Activated CD4-positive, alpha-beta T cell treated with anti-CD3 and anti-CD28 coated beads, Interleukin-2, amount 50 U/mL, for 16 hours (primary cell): ENCODE measurements around the gene SYNRG.

Source experiments
- DNase-seq: peaks from one replicate; pipeline ENCODE4 v3.0.0-alpha.2; 2020

The SYNRG gene

DNA sequence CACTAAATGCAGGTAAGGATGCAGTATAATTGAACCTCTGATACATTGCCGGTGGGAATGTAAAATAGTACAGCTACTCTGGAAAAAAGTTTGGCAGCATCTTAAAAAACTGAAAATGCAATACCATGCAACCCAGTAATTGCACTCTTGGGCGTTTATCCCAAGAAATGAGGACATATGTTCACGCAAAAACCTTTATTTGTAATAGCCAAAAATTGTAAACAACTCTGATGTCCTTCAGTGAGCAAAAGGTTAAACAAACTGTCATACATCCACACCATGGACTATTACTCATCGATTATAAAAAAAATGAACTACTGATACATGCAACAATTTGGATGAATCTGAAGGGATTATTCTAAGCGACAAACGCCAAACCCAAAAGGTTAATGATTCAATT, 16.9 kb downstream of the SYNRG start:
- no peak for DNase-seq

DNA sequence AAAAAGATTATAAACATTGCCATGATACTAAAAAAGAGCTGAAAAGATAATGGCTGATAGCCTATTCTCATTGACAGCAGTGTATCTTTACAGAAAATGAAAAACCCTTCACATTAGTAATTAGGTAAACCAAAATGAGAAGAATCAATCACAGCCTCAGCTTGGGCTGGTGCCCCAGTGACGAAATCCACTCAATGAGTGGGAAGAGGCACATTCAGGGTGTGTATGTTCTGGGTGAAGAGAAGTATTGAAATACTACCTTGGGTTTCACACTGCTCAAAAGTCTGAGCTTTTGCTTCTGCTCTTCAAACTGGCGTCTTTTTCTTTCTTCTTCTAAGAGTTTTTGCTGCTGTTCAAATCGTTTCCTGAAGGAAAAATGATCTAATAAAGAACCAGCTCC, 24.2 kb downstream of the SYNRG start:
- DNase-seq = no peak

DNA sequence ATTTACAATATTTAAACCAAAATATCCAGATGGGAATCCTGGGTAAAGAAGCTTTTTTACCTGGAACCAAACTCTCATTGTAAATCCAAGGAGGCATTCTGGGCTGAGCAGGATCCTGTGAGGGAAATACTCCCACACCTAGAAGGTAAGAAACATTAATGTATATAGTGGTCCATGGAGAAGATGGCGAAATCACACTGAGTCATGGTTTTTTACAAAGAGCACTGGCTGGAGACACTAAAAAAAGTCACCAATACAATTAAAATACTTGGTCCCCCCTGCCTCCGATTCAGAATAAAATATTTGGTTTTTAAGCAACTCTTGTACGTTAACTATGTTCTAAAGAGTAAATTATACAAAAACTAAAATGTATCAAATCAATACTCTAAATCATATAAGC, 32.9 kb downstream of the SYNRG start:
- DNase-seq = no peak

DNA sequence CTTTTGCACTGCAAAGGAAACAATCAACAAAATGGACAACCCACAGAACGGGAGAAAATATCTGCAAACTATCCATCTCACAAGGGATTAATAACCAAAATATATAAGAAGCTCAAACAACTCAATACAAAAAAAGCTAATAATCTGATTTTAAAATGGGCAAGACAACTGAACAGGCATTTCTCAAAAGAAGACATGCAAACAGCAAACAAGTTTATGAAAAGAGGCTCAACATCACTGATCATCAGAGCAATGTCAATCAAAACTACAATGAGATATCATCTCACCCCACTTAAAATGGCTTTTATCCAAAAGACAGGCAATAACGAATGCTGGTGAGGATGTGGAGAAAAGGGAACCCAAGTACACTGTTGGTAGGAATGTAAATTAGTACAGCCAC, 34.8 kb downstream of the SYNRG start:
- DNase-seq = no peak

DNA sequence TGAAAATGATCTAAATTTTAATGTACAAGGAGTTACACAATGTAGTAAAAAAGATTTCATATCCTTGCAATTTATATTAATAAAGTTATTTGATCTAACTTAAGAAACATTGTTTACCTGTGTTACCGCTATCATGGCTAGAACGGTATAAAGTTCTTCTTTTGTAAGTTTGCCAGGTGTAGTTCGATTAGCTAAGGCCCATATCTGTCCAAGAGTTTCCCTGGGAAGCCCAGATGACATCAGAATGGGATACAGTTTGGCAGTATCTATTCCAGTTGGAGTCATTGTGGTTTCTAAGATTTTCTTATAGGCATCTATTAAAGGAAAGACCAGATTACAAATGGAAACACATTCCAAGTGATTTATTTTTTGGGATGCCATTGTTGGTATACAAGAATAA, 37.5 kb downstream of the SYNRG start:
- no peak for DNase-seq

DNA sequence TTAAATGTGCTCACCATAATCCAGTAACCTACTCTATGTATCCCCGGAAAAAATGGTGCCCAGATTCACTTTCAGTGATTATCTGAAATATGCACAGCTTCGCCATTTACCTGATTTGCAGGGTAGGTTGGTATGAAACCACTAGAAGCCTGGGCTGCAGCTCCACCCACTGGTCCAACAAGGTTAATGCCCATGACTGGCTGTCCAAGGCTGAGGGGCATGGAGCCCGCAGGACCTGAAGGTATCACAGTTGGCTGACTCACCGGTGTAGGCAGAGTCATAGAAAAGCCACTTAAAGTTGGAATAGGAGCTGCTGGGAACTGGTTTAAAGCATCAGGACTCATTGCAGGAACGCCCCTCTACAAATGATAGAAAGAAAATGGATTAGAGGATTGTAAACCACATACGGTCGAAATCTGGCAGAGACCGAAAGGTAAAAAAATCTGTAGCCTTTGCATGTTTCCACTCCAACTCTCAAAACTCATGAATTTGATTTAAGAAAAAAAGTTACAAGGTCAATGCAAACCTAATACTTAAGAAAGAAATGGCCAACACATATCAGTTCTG, 38.6 kb downstream of the SYNRG start:
- peak; percentile 30 for DNase-seq

DNA sequence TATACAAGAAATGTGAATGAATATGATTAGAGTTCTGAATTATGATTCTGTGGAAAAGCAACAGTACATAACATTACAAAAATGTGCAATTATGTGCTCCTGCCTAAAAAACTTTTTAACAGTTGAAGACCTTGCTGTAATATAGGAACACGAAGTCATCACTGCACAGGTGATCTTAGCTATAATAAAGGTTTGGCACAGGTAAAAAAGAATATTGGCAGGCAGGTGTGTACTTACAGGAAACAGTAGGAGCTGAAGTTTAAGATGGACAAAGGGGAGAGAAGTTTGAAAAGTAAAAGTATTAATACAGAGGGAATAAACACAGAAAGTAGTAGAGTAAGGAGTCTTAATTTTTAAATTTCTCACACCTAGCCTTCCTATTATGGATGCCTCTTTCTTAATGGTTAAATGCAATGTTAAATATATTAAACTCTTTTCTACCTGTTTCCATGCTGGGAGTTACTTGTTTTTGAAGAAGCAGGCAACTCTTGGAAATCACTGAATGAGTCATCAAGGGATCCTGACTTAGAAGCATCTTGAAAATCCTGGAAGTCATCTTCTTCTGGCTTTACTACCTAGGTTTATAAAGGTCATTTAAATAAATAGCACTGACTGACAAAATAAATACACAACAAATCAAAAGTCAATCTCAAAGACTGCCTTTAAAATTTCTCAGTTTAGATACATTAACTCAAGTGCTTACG, 40.7 kb downstream of the SYNRG start:
- DNase-seq = no peak

DNA sequence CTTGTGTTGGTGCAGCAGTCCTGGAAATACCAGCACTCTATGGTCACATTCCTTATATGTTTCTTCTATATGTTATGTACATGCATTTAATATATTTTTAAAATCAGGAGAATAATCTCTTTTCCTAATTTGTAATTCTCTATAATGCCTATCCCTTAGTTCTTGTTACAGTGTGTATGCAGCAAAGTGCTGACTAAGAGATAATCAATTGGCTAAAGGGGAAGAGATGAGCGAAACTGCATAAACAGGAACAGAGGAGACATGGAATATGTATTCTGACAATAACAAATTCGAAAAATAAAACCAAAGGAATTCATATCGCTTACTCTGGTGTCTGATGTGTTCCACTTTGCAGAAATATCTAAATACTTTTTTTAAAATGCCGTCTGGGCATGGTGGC, 41.7 kb downstream of the SYNRG start:
- no peak for DNase-seq

DNA sequence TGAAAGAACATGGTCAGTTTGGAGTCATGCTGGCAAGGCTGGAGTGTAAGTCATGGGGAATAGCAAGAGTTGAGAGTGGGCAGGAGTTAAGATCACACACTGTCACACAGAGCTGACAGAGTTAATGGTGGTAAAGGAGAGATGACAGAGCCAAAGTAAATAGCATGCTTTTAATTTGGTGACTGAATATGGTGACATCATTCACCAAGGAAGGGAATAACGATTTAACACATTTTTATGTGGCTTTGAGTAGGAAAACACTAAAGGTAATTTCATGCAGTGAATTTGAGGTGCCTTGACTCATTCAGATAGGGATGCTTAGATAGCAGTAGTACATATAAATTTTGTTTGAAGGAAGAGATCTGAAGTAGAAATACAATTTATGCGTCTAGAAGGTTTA, 42.1 kb downstream of the SYNRG start:
- DNase-seq = no peak

DNA sequence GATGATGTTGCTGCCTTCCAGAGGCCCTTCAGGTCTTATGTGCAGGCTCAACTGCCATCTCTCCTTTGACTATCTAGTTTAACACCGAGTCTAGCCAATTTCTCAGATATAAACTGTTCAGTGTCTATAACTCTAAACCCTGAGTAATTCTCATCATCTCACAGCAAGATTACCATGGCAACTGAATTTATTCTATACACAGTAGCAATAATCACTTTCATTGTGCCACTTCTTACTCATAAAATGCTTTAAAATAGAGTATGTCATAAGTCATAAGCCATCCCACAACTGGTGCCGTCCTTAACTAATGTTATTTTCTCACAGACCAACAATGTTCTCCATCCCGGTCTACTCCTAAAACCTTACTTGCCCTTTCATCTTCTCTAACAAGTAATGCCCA, 45.0 kb downstream of the SYNRG start:
- DNase-seq = peak; percentile 1

DNA sequence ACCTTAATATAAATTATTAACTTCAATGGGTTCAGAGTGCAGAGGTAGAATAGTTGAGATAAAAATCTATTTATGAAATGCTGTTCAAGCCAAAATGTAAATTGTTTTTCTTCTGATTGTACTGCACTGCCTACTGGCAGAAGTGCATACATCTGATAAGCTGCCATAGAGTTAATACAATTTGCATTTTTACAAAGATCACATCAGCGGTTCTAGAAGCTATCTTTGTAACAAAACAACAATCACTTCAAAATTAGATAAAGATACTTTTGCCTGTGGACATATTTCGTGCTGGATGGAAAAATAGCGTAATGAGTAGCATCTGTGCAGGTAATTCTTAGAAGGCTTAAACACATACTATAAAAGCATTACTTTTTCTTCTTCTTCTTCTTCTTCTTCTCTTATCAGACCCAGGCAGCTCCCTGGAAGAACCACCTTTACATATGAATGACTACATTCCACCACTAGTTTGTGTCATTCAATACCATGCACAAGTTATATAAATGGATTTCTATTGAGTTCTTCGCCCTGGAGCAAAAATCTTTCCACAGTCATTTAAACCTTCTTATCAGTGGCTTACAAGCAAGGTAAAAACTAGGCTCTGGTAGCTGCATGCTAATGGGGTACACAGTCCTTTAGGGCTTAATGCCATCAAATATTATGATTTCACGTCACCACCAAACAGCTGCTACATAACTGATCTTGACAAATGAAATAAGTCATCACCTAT, 47.0 kb downstream of the SYNRG start:
- no peak for DNase-seq

DNA sequence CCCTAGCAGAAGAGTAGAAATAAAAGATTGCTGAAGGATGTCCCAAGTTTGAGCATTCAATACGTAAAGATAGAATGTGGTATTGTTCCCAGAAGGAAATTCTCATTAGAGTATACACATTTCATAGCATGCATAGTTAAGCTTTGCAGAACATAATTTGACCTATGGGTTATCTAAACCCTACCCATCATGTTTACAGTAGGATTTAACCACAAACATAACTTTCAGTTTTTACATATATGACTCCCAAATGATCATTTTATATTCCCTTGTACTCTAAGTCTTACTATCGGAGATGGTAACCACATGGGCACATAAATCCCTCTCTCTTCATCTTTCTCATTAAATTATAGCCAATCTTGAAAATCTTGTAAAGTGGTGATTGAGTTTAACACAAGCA, 50.9 kb downstream of the SYNRG start:
- no peak for DNase-seq

DNA sequence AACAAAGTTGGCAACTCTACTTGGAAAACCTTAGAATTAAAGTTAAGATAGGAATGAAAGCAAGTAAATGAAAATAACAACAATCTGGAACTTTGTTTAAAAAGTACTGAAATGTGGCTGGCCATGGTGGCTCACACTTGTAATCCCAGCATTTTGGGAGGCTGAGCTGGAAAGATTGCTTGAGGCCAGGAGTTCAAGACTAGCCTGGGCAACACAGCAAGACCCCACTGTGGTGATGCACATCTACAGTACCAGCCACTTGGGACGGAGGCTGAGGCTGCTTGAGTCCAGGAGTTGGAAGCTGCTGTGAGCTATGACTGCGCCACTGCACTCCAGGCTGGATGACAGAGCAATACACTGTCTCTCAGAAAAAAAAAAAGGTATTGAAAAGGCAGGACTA, 51.7 kb downstream of the SYNRG start:
- no peak for DNase-seq

DNA sequence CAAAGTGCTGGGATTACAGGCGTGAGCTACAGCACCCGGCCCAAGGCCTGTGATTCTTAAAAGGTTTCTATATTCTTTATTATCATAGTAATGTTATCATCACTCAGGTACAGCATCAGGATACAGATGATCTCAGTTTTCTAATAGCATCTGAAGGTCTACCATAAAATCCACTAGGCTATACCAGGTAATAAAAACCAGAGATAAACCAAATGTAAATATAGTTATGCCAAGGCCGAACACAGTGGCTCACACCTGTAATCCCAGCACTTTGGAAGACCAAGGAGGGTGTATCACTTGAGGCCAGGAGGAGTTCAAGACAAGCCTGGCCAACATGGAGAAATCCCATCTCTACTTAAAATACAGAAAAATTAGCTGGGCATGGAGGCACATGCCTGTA, 53.8 kb downstream of the SYNRG start:
- DNase-seq = no peak

DNA sequence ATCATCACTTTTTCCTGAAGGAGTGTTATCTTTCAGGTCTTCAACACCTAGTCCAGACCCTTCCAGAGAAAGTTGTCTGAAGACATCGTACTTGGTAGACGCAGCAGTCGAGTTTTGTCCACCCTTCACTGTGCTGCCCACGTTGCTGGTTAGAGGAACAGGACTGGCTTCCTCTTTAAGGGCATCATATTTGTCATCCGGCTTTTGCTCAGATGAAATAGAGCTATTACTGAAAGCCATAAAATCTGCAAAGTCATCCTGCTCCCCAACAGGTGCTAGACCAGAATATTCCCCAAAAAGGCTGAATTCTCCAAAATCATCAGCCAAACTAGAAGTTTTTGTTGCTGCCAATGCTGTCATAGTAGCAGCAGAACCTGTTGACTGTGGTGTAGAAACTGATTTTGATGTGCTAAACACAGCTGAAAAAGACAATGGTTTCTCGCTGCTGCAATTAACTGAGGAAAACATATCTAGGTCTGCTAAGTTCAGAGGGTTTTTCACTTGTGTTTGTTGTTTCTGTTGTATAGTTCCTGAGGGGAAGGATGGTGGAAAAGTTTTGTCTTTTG, 55.7 kb downstream of the SYNRG start:
- no peak for DNase-seq

DNA sequence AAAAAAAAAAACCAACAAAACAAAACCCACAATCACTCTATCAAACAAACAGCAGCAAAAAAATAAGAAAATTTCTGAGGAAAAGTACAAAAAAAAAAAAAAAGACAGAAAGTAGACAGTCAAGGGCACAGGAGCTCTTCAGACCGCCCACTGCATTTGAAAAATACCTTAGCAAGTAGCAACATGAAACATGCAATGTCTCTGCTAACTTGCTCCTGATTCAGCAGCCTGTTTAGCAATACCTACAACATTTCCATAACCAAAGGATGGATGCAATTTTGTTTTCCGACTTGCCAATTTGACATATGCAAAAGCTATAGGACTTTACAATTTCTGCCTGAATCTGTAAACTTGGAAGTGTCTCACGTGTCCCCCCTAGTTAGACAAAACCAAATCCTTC, 57.4 kb downstream of the SYNRG start:
- DNase-seq = no peak

DNA sequence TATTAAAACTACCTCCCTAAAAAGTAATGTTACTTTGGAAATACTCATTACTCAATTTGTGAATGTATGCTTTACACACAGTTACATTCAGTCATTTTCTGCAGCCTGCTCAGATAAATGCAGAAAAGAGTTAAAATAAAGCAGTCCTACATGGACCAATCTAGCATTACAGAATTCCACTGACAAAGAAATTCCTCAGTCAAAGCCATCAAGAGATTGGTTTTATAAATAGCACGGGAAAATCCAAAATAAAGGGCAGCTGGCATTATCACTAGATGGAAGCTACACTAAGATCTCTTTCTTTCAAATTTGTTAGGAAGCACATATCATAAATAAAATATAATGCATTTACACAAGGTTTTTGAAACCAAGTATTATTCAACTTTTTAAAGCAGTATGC, 61.2 kb downstream of the SYNRG start:
- no peak for DNase-seq

DNA sequence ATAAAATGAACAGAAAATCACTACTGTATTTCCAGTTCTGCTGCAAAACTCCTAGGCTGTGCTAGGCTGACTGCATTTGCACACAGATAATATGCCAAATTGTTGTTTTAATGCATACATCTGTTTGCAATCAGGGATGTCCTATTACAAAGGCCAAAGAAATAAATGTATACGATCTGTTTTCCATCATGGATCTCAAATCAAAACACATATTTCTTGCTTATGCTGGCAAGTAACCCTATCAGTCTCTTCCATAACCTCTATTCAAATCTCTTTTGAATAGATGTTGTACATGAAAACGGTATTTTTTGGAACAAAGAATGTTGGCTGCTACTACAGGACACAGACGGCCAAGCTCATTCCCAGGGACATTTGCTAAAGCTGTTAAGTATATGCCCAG, 62.9 kb downstream of the SYNRG start:
- DNase-seq = no peak

DNA sequence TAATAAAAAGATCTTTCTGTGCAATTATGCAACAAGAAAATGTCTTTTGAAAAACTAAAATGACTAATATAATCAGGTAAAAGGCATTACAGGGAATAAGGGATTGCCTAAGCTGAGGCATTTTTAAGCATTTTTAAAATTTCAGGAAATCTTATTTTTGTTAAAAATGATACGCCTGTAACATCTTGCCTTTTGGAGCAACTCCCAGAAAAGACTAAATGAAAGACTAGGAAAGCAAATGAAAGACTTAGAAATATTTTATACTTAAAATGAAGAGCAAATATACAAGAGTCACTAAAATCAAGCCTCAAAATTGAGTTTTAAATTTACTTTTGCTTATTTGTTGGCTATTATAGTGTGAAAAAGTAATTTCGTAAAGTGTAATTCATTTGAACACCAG, 63.7 kb downstream of the SYNRG start:
- DNase-seq = no peak

DNA sequence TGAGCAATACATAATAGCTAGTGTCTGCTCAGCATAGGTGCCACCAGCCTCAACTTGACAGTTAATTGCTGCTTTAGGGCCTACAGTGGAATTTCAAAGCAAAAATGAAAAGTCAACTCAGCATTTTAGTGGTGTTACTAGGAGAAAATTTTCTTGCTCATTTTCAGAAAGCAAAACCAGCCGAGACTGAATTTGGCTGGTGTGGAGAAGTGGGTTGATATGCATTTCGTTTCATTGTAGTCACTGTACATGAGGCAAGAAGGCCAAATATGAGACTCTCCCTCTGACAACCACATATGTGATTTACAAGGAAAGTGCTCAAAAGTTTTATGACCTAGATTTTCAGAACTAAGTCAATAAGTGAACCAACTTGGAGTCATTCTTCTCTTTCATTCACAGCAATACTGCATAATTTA, 65.6 kb downstream of the SYNRG start:
- peak; percentile 8 for DNase-seq

DNA sequence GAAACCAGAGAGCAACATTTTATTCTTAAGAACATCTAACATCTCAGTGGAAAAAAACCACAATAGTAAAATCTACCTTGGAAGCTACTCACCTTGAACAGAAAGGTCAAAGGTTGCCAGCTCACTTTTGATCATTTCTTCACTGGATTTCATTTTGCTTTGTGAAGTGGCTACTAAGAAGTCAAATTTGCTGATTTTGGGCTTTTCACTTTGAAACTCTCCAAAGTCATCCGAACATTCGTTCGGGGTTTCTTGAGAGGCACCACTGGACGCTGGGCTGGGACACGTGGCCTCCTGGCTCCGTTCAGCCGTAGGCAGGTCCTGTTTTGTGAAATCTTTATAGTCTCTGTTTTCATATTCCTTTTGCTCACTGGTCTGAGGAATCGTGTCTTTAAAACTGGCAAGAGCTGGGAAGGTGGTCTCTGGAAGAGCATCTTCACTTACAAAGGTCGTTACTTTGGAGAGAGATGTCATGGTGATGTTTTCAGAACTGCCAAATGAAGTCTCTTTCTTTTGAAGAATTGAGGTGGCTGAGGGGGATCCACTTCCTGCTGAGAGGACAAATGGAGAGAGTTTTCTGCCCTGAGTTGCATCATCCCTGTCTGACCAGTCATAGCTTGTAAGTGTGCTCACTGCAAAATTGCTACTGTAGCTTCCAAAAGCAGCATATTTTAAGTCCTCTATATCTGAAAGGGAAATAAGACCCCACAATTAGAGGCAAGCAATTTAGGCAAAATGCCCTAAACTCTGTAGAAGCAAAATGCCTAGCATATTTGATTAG, 67.1 kb downstream of the SYNRG start:
- DNase-seq = peak; percentile 6

DNA sequence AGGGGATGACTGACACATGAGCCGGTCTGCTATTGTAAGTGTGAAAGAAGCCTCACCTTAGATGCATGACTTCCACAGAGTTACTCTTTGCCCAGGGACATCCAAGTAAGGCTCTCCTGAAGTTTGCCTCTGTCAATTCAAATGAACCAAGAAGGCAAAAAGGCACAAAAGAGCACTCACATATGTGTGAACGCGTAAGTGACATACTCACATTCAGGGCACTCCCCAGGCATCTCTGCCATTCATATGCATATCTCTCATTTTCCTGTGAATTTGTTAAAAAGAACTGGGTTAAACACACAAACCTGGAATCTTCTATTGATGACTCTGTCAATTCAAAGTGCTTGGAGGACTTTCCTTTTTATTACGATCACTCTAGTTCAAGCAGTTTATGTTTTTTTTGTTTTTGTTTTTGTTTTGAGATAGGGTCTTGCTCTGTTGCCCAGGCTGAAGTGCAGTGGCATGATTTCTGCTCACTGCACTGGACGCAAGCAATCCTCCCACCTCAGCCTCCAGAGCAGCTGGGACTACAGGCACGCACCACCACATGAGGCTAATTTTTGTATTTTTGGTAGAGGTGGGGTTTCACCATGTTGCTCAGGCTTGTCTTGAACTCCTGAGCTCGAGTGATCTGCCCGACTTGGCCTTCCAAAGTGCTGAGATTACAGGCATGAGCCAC, 70.1 kb downstream of the SYNRG start:
- DNase-seq = no peak

DNA sequence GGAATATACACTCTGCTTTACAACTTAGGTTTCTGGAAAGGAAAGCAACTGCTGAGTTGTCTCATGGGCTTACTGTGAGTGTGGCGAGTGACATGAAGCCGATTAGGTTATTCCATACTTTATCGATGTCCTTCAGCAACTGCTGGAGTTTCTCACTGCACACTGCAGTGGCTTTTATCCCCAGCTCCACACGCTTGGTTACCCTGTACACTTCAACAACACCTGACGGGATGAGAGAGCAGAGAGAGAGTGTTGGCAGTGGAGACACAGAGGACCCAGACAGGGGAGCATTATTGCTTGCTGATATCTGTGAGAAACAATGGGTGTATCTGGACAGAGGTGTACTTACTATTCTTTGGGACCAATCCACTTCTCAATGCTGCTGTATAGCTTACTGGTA, 73.3 kb downstream of the SYNRG start:
- no peak for DNase-seq
